C1 segment of cervical spinal cord (tissue), 14 donors: ENCODE results near the gene RIOK3.
"Not testable (repeated sequence)": the region's sequence is repeated elsewhere in the genome, so short reads cannot be mapped to it uniquely, and the experiment has no call there.

Experiments used
- DNase-seq, 14 donors: peaks; one replicate each; lab custom pipeline; 2025; lab: John Stamatoyannopoulos, UW

The RIOK3 gene

DNA sequence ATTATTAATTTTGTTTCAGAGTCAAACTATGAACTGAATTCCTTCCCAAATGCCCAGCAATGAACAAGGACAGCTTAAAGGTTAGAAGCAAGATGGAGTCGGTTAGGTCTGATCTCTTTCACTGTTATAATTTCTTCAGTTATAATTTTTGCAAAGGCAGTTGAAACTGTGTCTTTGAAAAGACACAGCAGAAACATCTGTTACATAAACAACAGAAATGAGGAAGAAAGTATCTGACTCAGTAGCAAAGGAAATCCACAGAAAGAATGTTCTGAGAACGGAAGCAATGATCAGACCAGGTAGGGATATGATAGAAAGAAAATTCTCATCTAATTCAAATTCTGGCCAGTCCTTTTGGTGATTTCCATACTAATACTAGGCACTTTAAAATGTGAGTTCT is 45.0 kb downstream of the RIOK3 start:
- no peak for DNase-seq

DNA sequence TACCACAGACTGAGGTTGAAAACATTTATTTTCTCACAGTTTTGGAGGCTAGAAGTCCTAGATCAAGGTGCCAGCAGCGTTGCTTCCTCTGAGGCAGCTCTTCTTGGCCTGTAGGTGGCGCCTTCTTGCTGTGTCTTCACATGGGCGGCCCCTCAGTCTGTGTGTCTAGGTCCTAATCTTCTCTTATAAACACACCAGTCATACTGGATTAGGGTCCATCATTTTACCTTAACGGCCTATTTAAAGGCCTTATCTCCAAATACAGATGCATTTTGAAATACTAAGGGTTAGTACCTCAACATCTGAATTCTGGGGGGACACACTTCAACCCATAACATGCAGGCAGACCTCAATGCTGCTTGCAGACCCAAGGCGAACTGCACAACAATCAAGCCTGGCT is 45.8 kb downstream of the RIOK3 start:
- DNase-seq: peak in 11 of 14 donors; percentile 10 to 61 (median 33)

DNA sequence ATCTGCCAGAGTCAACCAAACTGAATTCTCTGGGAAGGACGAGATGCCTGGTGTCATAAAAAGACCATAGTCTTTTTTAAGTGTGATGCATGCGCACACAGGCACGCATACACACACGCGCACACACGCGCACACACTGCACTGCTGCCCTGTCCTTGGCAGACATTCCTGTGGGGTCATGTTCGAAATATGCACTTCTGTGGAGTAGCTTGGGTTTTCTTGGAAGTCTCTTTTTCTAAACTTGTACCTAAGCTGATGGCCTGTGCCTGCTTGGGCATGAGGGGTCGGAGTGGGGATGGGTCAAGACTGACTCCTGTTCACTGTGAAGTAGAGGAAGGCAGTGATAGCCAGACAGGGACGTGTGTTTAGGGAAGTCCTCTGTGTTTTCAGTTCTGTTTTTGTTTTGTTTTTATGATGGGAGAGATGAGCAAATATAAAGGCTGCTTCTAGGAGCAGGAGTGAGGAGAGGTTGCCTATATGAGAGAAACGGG is 46.2 kb downstream of the RIOK3 start:
- peak in 2 of 14 donors; percentile 8 for DNase-seq

DNA sequence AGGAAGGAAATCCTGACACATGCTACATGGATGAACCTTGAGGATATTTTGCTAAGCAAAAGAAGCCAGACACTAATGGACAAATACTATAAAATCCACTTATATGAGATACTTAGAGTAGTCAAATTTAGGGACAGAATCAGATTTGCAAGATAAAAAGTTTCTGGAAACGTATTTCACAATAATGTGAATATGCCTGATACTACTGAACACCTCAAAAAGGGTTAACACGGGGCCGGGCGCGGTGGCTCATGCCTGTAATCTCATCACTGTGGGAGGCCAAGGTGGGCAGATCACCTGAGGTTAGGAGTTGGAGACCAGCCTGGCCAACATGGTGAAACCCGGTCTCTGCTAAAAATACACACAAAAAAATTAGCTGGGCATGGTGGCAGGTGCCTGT is 48.5 kb downstream of the RIOK3 start:
- DNase-seq: no peak

DNA sequence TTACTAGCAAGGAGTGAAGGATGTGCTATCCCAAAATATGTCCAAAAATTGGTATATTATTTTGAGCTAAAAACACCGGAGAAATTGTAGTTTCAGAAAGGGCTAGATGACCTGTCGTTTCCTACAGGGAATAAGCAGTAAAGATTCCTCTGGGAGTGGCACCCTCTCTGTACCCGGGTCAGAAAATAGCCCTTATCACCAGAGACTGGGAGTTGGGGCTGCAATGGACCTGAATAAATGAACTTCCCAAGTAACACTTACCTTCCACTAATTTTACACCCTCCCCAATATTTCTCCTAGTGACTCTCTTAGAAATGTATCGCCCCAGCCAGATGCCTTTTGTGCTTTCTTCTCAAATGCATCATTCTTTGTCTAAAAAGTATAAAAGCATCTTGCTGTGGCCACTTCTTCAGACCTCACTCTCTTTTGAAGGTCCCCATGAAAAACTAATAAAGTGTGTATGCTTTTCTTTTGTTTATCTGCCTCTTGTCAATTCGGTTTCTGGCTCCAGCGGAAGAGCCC is 49.5 kb downstream of the RIOK3 start:
- DNase-seq: peak in 1 of 14 donors; percentile 15

DNA sequence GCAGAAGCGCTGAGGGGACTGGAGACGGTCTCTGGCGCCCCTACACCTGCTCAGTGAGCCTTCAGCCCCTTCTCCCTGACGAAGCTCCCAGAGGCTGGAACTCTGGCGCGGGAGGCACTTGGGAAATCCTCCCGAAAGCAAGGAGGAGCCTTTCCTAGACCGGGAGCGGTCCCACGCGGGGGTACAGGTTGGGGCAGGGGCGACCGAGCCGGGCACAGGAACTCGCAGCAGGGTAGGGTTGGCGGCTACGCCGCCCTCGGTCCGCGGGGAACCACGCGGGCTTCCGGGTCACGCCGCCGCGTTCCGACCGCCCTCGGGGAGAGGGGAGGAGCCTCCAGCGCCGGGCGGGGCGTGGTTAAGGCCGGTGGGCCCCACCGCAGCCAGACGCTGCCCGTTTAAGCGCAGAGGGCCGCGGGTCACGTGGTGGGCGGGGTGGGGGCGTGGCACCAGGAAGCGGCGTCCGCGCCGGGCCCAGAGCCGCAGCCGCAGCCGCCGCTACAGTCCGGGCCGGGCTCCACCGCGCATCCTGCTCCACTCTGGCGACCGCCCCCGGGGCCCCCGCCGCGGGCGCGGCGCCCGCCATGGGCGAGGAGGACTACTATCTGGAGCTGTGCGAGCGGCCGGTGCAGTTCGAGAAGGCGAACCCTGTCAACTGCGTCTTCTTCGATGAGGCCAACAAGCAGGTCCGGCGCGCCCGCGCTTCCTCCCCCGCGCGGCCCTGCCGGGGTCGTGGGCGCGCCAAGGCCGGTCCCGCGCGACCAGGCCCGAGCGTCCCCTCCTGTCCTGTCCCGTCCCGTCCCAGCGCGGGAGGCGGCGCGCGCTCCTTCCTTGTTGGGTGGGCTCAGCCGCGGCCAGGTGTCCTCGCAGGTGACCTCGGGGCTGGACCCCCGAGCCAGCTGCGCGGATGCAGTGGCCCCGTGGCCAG is 50.2 kb downstream of the RIOK3 start, which contains the start of gene RMC1:
Gene RMC1 (plus strand): TSS at position 474 of the 925 bp plus-strand sequence. CDS start 108 bp downstream, at position 582.
- DNase-seq: peak; percentile 73 to 95 (median 92)

DNA sequence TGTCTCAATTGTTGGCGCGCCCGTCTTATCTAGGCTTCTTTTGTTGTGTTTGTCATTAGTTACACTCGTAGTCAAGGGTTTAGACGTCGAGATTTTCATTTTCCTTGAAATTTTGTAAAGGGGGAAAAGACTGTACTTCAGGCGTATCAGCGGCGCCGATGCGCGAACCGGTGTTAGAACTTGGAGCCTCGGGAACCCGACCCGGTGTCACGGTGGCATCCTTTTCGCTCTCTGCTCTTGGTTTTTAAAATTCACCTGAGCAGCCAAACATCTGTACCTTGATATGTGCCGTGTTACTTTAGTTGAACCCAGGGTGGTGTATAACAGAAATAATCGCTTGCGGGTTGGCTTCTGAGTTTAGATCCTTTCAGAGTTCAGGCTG is 50.9 kb downstream of the RIOK3 start:
- DNase-seq: no peak

DNA sequence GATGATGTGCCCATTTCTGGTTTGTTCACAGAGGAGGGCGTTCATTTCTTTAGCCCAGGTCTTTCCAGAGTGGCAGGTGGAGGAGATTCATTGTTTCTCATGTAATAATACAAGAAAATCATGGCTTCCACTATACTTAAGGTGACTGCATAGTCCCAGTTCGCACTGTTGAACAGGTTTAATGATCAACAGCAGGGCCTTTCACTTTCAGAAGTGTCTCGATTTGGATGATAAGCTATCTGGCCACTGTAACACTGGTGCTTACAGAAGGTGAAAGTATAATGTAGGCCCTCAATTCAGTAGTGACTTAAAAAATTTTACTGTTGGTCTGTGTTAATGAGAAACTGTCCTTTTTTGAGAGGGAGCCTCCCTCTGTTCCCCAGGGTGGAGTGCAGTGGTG is 51.6 kb downstream of the RIOK3 start:
- no peak for DNase-seq

DNA sequence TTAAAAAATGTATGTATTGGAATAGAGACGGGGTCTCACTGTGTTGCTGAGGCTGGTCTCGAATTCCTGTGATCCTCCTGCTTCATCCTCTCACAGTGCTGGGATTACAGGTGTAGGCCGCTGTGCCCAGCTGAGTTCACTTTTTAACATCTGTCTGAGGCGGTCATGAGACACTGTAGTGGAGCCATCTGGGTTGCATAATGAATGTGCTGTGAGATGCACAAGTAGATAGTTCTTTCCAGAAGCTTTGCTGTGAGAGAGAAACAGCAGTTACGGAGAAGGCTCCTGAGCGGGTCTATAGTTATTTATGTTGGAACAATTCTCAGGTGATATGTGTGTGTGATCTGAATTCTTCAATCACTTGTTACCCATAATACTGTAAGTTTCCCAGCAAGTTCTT is 53.3 kb downstream of the RIOK3 start:
- DNase-seq: no peak

DNA sequence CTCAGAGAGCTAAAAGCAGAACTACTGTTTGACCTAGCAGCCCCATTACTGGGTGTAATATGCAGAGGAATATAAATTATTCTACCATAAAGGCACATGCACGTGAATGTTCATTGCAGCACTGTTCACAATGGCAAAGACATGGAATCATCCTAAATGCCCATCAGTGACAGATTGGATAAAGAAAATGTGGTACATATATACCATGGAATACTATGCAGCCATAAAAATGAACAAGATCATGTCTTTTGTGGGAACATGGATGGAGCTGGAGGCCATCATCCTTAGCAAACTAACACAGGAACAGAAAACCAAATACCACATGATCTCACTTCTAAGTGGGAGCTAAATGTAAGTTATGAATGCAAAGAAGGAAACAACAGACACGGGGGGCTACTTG is 57.8 kb downstream of the RIOK3 start:
- DNase-seq: not testable (repeated sequence)

DNA sequence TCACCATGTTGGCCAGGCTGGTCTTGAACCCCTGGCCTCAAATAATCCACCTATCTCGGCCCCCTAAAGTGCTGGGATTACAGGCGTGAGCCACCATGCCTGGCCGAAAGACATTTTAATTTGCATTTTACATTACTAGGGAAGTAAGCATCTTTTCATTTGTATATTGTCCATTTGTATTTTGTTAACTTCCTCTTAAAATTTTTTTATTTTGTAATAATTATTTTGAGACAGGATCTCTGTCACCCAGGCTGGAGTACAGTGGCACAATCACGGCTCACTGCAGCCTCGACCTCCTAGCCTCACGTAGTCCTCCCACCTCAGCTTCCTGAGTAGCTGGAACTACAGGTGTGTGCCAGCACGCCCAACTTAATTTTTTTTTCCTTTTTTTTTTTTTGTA is 59.1 kb downstream of the RIOK3 start:
- DNase-seq: not testable (repeated sequence)

DNA sequence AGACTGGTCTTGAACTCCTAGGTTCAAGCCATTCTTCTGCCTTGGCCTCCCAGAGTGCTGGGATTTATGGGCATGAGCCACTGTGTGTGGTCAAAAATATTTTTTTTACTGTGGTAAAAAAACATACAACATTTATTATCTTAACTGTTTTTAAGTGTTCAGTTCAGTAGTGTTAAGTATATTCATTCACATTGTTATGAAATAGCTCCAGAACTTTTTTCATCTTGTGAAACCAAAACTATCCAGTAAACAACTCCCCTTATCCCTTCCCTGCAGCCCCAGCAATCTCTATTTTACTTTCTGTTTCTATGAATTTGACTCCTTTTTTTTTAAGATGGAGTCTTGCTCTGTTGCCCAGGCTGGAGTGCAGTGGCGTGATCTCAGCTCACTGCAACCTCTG is 59.6 kb downstream of the RIOK3 start:
- DNase-seq: no peak

DNA sequence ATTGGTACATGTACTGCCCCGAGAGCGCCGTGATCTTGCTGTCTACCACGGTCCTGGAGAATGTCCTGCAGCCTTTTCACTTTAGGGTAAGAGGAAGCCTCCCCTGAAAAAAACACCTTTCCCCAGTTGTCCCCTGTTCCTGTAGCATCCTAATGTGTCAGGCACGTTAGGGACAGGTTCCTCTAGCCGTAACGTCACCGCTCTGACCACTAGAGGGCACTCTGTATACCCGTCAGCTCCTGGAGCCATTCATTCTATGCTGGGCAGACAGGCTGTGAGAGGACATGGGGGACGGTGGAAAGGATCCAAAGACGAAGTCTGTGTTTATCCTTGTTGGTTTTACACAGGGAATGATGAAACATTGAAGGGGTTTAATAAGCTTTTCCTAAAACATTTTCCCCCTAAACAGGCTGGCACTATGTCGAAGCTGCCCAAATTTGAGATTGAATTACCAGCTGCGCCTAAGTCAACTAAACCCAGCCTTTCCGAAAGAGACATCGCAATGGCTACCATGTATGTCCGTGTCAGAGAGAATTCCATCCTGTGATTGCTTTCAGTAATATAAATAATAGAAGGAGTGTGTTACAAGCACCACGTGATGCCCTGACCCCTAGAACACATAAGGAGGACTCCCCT is 62.9 kb downstream of the RIOK3 start:
- DNase-seq: peak in 13 of 14 donors; percentile 8 to 68 (median 55)

DNA sequence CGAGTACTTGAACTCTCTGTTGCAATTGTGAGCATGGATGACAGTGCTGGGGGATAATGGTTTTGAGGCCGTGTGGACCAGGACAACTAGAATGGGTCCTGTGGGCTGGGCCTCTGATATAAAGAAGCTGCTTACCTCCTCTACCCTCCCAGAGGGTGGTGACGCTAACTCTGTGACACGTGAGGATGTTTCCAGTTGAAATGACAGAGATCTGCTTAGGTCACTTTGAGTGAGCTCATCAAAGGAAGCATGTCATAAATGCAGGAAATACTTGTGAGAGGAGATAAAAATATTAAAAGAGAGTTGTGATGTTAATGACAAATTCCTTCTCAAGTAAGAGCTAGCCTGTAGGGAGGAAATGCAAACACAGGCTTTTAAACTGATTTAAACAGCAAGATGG is 66.6 kb downstream of the RIOK3 start:
- no peak for DNase-seq

DNA sequence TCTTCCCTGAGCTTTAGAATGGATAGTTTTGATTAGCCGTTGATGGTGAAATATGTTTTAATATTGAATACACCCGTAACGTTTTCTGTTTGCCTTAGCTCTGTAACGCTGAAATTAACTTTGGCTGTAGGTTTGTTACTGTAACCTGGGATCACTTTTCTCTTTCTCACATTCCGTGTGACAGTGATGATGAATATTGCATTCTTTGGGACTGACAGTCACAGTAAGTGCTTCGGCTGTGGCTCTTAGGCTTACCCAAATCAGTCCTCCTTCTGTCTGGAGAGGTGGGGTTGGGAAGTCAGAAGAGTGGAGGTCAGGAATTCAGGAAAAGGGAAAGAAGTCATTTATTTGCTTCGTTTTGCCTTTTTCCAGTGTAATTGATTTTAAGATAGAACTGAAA is 68.2 kb downstream of the RIOK3 start:
- DNase-seq: no peak

DNA sequence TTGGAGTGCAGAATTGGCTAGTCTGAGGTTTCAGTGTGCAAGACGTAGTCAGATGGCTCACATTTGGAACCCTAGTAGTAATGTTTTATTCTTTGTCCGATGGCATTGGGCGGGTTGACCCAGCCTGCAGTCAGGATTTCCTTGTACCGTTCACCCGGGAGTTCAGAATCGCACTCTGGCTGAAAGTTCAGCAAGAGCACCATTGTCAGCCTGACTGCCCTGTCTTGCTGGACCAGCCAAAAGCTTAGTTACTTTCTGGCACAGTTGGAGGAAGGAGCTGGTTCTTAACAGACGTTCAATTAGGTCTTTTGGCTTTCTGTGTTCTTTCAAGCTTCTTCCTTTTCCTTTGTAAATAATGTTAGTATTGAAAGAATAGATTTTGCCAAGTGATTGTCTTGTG is 68.8 kb downstream of the RIOK3 start:
- peak in 1 of 14 donors; percentile 14 for DNase-seq

DNA sequence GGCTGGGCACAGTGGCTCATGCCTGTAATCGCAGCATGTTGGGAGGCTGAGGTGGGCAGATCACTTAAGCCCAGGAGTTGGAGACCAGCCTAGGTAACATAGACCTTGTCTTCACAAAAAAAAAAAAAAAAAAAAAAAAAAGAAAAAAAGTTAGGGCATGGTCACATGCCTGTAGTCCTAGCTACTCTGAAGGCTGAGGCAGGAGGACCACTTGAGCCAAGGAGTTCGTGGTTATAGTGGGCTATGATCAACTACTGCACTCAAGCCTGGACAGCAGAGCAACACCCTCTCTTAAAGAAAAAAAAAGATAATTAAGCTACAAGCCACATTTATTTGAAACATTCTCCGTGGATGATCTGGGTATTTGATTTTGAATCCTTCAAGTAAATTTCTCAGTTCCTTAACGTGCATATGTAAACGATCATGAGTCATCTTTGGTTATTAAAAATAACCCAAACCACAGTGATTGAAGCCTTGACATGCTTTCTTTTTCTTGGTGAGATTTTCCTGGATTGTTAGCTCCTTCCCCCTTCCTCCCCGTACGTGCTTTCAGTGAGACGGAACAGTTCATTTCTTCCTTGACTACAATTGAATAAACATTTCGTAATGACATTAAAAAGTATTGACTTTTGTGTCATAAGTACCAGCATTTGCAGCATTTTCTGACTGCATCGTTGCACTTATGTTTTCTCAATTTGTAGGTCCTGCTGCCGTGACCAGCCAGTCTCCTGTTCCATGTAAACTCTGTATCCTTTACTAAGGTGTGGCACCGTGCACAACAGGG is 70.5 kb downstream of the RIOK3 start:
- no peak for DNase-seq

DNA sequence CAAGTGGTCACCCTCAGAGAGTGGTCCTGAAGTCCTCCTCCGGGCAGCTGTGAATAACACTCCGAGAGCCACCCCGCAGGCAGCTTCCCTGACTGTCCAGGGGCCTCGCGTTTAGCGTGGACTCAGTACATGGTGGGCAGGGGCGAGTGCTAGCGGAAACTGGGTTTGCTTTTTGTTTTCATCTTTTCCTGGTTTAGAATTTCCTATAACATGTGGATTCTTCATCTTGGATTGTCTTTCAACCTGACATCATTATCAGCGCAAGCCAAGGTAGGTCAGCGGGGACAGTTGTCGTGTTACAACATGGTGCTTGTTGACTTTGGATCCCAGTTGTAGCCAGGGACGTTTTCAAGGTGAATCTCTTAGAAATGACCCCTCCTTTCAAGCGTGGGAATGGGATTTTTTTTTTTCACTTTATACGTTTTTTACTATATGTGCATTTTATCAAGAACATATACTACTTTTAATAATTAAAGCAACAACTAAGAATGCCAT is 71.2 kb downstream of the RIOK3 start:
- DNase-seq: no peak

DNA sequence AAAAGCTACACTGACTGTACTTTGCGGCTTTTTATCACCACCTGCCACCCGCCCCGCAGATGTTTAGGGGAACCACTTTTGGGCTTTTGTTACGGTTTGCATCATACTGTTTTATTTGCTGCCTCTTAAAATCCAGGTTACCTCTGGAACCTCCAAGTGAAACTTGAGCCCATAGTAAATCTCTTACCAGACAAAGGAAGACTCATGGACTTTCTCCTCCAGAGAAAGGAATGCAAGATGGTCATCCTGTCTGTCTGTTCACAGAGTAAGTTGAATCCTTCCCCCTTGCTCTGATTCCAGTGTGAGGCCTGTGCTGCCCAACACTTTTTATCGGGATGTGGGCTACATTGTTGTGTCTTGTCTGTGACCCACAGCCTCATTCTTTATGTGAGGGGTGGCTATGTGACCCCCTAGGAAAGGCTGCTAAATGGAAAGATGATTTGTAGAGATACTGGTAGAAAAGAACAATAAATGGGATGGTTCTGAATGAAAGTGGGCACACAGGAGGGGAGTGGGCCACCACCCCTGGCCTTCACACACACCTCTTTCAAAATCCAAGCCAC is 73.5 kb downstream of the RIOK3 start:
- DNase-seq: no peak

DNA sequence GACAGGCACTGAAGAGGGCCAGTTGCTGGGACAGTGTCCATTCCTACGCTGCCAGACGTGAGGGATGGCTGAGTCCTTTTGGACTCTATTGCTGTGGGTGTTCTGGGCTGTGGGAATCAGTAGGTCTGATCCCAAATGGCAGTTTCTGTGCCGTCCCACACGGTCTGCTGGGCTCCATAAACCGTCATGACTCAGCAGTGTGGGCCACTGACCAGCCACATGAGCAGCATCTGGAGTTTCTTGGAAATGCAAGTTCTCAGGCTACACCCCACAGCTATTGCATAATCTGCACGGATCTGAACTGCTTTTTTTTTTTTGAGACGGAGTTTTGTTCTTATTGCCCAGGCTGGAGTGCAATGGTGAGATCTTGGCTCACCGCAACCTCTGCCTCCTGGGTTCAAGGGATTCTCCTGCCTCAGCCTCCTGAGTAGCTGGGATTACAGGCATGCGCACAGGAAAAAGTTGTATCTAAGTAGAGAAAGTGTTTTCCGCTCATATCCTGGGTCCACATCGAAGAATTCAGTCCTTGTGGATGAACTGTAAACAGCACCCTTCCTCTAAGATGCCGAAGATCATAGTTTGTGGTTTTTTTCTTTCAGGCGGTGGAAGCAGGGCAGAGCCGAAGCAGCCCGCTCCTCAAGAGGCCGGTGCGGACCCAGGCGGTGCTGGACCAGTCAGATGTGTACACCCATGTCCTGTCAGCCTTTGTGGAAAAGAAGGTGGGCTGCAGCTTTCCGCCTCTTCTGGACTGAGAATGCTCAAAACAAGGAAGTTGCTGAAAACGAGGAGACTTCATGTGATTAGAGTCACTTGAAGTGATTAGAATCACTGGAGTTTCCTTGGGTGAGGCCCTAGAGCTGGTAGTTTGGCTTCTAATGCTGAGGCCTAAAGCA is 75.7 kb downstream of the RIOK3 start:
- DNase-seq: peak in 2 of 14 donors; percentile 23 to 73
